GM08714 (cell line): ENCODE measurements around the gene SOST.

Experiments used
- H3K4me3 ChIP-seq: fragments of 200-500 bp; sonication (Bioruptor generic); 2 replicates; pipeline ENCODE4 v1.5.1; 2014; ENCODE audit warnings: mild to moderate bottlenecking, low read length, inconsistent platforms
- ZNF274 ChIP-seq: IDR thresholded peaks from 2 replicates; pipeline ENCODE4 v1.6.1; 2012; ENCODE audit warnings: mild to moderate bottlenecking, low read depth, low read length

SOST gene

GRCh38 chr17:43740541-43740940 lies 18.1 kb downstream of the SOST start:
- TF ChIP-seq ZNF274 = no peak

DNA sequence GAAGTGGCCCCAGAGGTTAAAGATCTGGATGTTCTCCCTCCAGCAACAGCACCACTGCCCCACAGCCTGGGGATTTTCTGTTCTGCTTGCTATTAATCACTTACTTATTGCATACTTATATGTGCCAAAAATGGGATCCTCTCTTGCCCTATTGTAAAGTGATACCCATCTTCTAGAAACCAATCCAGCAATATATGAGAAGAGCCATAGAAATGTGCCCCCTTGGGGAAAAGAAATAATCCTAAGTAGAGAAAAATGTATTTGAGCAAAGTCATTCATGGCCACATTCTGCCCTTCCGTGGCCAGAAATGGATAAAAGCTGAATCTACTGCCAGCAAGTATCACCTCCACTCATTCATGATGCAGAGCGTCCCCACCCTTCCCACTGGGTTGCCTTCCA lies 20.9 kb downstream of the SOST start:
- H3K4me3 ChIP-seq = no peak overlapping the region
- TF ChIP-seq ZNF274 = no peak

More at GRCh38 chr17:43740541-43740940, 18.1 kb downstream of the SOST start:
- no peak overlapping the region for H3K4me3 ChIP-seq

DNA sequence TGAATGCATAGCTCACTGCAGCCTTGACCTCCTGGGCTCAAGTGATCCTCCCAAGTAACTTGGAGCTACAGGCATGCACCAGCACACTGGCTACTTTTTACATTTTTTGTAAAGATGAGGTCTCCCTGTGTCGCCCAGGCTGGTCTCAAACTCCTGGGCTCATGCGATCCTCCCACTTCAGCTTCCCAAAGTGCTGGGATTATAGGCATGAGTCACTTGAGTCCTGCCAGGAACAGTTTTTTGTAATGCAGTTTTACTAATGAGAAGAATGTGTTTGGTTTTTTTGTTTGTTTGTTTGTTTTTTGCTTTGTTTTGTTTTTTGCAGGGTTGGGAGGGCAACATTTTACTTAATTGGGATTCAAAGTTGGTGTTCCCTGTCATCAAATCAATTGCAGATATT lies 22.2 kb downstream of the SOST start:
- H3K4me3 ChIP-seq = no peak overlapping the region
- TF ChIP-seq ZNF274 = no peak

DNA sequence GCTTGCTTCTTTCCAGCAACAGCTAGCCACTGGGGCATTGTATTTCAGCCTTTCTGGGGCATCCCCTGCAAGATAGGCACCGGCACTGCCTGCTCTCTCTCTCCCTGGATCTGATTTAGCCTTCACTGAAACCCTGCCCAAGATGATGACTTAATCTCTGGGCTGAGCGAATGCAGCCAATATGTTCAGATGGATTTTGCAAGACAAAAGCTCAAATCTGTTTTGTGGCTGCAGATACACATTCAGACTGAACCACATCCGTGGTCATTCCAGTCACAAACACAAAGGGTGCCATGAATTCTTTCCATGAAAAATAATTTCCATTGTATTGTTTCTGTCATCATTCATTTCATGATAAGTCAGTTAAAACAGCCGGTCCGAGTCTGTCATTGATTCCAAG lies 24.2 kb downstream of the SOST start:
- H3K4me3 ChIP-seq = no peak overlapping the region
- no peak for TF ChIP-seq ZNF274

DNA sequence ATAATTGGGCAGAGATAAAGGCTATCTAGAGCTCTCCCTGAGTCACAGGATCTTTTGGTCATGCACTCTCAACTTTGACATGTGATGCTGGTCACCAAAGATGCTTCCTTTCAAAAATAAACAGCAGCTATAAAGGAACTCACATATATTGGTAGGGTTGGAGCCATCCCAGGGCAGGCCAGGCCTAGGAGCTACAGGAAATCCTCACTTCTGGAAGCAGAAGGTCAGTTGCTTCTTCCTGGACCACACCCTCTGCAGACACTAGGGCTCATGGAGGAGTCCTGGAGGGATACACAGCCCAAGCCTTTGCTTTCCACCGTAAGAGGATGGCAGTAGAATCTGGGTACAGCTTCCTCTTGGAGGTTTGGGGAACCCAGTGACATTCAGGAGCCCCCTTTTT lies 24.6 kb downstream of the SOST start:
- no peak overlapping the region for H3K4me3 ChIP-seq
- TF ChIP-seq ZNF274 = no peak

- H3K4me3 ChIP-seq = no peak overlapping the region
- TF ChIP-seq ZNF274 = no peak
These were observed 25.6 kb downstream of the SOST start for GRCh38 chr17:43732958-43733357.

DNA sequence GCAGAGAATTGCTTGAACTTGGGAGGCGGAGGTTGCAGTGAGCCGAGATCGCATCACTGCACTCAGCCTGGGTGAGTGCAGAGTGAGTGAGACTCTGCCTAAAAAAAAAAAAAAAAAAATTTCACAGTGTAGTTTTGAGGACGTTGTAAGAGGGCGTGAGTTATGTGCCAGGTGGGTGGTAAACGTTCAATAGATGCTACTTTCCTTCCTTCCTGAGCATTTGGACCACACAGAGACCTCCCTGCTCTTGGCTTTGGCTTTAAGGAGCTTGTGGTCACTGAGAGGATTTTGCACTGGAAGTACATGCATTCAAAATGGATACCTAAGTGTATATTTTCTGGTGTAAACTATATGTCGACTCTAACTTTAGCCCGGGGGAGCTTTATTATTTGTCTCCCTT lies 30.5 kb downstream of the SOST start:
- H3K4me3 ChIP-seq = no peak overlapping the region
- no peak for TF ChIP-seq ZNF274

GRCh38 chr17:43723697-43724359 lies 34.8 kb downstream of the SOST start:
- no peak overlapping the region for H3K4me3 ChIP-seq
- no peak for TF ChIP-seq ZNF274

GRCh38 chr17:43722870-43723665 lies 35.5 kb downstream of the SOST start:
- TF ChIP-seq ZNF274 = no peak
- H3K4me3 ChIP-seq = no peak overlapping the region

GRCh38 chr17:43722269-43722619 lies 36.3 kb downstream of the SOST start:
- no peak for TF ChIP-seq ZNF274
- H3K4me3 ChIP-seq = no peak overlapping the region

GRCh38 chr17:43721537-43722268 lies 36.9 kb downstream of the SOST start:
- TF ChIP-seq ZNF274 = no peak
- H3K4me3 ChIP-seq = 0 out of 2 replicates have a peak overlapping the region, but pooled peaks have one; percentile 55

DNA sequence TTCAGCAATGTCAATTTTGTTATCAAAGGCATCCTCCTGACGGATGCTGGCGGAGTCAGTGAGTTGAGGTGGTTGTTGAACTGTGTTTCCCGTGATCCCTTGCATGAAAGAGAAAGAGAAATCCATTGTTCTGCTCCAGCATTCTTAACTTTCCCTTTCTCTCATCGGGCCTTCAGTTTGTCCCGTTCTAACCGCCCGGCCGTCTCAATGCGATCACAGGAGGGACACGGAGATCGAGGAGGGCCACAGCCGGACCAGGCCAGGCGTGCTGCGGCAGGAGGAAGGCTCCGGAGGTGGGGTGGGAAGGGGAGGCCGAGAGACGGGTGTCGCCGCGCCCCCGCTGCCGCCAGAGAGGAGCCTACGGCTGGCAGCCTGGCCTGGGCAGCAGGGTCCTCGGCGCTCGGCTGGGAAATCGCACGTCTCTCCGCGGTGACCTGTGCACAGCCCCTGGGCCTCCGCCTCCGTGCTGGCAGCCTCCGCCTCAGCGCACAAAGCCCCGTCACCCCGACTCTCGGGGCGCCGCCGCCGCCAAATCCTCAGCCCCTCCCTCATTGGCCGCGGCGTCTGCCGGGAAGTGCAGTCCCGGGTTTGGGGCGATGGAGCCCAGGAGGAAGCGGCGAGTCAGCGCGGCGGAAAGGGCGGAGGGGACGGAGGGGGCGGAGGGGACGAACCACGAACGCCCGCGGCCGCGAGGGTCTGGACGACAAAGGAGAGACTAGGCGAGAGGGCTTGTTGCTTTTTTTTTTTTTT lies 38.1 kb downstream of the SOST start:
- H3K4me3 ChIP-seq = peak overlapping the region; percentile 55
- TF ChIP-seq ZNF274 = no peak

- TF ChIP-seq ZNF274 = no peak
- no peak overlapping the region for H3K4me3 ChIP-seq
These were observed 39.0 kb downstream of the SOST start for GRCh38 chr17:43719578-43719977.

DNA sequence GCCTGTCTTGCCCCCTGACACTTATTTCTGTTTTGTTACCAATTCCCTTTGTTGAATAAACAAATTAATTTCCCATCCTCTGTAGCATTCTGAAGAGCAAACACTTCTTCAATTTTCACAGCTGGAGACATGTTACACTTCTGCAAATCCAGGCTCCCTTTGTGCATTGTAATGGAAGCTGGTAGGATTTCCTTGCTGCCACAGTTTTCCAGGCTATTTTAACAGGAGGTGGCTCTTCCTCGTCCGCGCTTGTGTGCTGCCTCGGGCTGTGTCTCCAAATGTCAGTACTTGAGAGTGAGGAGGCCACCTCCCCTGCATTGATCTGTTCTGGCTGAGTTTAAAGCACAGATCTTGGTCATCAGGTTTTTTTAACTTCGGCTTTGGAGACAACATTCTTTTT lies 40.0 kb downstream of the SOST start:
- no peak for TF ChIP-seq ZNF274
- H3K4me3 ChIP-seq = no peak overlapping the region

DNA sequence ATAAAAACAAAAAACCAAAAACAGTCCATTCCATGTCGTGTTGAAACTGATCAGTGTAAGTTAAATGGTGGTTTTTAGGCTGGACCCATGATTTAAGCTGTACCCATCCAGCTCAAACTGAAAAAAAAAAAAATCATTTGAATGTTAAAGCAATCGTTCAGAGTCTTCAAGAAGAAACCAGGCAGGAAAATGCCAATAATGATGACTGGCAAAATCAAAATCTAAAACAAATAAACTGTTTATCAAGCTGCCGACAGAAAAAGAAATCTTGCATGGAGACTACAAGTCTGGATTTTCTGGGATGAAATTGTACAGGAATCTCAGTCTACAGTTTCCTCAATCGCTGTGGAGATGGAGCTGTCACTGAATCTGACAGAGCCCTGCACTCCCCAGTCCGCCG lies 40.7 kb downstream of the SOST start:
- no peak overlapping the region for H3K4me3 ChIP-seq
- TF ChIP-seq ZNF274 = no peak
